ENCODE measurements around the gene EFTUD2. TPM values are rescaled to one million over a fixed set of nuclear protein-coding genes. Genes with fewer than 3 reads are reported as not detected.

Gene EFTUD2
- total RNA-seq, 2 donors from 2014 or later: 35.2 to 117 TPM

DNA sequence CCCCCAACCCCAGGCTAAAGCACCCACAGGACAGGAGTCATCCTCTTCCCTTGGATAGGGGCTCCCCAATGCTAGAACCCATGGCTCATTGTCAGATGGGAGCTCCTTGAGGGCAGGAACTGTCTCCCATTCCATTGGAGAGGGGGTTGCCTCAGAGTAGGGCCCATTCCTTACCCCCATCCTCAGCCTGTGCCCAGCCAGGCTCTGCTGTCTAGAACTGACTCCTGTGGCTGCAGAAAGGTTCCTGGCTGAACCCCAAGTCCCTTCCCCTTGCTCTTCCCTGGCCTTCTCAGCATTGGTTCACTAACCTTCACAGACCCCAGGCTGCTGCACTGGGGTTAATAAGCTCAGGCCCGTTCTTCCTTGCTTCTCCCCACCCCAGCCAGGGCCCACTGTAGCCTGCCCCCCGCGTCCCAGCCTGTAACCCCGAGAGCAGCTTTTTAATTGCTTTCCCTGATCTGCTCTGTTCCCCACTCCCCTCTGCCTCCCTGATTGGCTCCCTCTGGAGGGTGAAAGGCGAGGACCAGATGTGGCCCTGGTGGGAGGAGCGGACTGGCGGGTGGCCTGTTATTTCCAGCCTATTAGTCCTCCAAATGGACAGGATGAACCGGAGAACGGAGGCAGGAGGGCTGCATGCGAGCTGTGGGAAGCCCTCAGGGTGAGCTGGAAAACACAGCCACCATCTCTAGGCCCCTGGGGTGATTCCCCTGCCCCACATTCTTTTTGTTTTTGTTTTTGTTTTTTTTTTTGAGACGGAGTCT lies 22.1 kb upstream of the EFTUD2 start:
- Histone ChIP-seq H3K4me1 (ENCODE audit: control insufficient read depth in 1 of 2, low read depth in 2 of 2) (peaks cover 13 to 21% of the 10 kb centered on the region in 2 donors), H3K9me3 (no peaks in the 10 kb centered on the region), H3K36me3 (no peaks in the 10 kb centered on the region), H3K4me3 (no peak overlapping the region), H3K27me3 (replicated peaks; ENCODE audit: insufficient read depth) (no peaks in the 10 kb centered on the region), H3K27ac (no peak overlapping the region)
- no peak for DNase-seq (ENCODE audit: low spot score)
- no peak for ATAC-seq (ENCODE audit: insufficient number of reproducible peaks, low FRiP score, low read depth)
- TF ChIP-seq, protein P1, sequence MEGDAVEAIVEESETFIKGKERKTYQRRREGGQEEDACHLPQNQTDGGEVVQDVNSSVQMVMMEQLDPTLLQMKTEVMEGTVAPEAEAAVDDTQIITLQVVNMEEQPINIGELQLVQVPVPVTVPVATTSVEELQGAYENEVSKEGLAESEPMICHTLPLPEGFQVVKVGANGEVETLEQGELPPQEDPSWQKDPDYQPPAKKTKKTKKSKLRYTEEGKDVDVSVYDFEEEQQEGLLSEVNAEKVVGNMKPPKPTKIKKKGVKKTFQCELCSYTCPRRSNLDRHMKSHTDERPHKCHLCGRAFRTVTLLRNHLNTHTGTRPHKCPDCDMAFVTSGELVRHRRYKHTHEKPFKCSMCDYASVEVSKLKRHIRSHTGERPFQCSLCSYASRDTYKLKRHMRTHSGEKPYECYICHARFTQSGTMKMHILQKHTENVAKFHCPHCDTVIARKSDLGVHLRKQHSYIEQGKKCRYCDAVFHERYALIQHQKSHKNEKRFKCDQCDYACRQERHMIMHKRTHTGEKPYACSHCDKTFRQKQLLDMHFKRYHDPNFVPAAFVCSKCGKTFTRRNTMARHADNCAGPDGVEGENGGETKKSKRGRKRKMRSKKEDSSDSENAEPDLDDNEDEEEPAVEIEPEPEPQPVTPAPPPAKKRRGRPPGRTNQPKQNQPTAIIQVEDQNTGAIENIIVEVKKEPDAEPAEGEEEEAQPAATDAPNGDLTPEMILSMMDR (IDR thresholded peaks at IDR 0.05): no peak

DNA sequence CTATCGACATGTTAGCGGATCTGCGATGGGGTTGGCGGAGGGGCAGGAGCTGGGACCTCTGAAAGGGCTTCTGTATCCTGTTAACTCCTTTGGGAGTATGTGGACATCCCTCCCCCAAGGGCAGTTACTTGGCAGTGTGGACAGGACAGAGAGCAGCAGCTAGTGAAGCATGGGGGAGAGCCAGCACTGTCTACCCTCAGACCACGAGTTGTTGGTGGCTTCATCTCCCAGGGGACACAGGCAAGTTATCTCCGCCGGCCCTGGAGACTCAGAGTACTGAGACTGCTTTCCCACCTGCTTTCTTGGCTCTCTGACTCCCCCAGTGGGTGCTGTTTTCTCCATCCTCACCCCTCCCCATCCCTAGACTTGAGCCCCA lies 21.3 kb upstream of the EFTUD2 start:
- DNase-seq (ENCODE audit: low spot score): no peak
- peaks cover 13 to 28% of the 10 kb centered on the region in 2 donors for H3K4me1 ChIP-seq (ENCODE audit: control insufficient read depth in 1 of 2, low read depth in 2 of 2)
- no peak overlapping the region for H3K27ac ChIP-seq
- H3K27me3 ChIP-seq (replicated peaks; ENCODE audit: insufficient read depth): no peaks in the 10 kb centered on the region
- ATAC-seq (ENCODE audit: insufficient number of reproducible peaks, low FRiP score, low read depth): no peak
- no peak overlapping the region for H3K4me3 ChIP-seq
- TF ChIP-seq, protein P1 (IDR thresholded peaks at IDR 0.05): no peak
- no peaks in the 10 kb centered on the region for H3K9me3 ChIP-seq
- H3K36me3 ChIP-seq: no peaks in the 10 kb centered on the region

DNA sequence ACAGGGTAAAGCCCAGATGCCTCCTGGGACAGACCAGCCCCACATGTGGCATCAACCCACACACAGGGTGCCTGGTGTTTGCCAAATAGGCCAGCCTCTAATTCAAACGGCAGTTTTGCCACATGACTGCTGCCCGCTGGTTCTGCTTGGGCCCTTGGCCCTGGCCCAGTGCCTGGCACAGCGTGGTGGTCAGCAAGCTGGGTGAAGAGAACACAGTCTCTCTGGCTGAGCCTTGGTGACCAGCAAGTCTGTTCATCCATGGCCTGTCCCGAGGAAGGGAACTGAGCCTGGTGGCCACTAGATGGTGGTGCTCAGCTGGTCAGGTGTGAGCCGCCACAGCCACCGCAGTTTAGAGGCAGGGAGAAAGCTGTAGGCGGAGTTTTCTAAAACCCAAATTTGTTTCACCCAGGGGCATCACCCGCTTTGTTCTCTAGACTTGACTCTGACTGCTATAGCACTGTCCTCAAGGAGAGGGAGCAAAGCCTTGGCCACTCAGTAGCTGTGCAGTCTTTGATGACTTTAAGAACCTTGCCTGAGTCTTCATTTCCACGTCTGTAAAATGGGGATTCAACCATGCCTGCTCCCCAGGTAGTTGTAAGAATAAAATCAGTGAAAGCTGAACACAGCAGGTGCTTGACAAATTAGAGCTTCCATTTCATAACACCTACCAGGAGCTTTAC lies 20.8 kb upstream of the EFTUD2 start:
- H3K9me3 ChIP-seq: no peaks in the 10 kb centered on the region
- peaks cover 13 to 33% of the 10 kb centered on the region in 2 donors for H3K4me1 ChIP-seq (ENCODE audit: control insufficient read depth in 1 of 2, low read depth in 2 of 2)
- TF ChIP-seq, protein P1 (IDR thresholded peaks at IDR 0.05): peak; percentile 83
- ATAC-seq (ENCODE audit: insufficient number of reproducible peaks, low FRiP score, low read depth) (peak; percentile 66), DNase-seq (ENCODE audit: low spot score) (peak; percentile 45)
- no peaks in the 10 kb centered on the region for H3K36me3 ChIP-seq
- peak overlapping the region in 1 of 2 donors; percentile 30 for H3K27ac ChIP-seq
- no peak overlapping the region for H3K4me3 ChIP-seq
- no peaks in the 10 kb centered on the region for H3K27me3 ChIP-seq (replicated peaks; ENCODE audit: insufficient read depth)

DNA sequence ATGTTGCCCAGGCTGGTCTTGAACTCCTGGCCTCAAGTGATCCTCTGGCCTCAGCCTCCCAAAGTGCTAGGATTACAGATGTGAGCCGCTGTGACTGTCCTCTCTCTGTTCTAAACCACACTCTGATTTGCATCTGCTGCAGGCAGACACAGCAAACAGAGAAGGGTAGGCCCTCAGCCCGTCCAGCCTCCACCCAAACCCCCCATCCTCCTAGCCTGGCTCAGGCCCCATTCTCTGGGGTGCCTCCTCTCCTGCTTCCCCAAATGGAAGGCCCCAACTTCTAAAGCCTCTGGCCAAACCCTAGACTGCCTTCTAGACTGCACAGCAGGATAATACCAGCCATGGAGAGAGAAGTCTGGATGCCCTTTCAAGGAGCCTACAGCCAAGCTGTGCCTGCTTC lies 20.2 kb upstream of the EFTUD2 start:
- TF ChIP-seq, protein P1 (IDR thresholded peaks at IDR 0.05): no peak
- no peaks in the 10 kb centered on the region for H3K27me3 ChIP-seq (replicated peaks; ENCODE audit: insufficient read depth)
- no peaks in the 10 kb centered on the region for H3K9me3 ChIP-seq
- H3K4me3 ChIP-seq: no peak overlapping the region
- DNase-seq (ENCODE audit: low spot score) (no peak), ATAC-seq (ENCODE audit: insufficient number of reproducible peaks, low FRiP score, low read depth) (no peak)
- no peaks in the 10 kb centered on the region for H3K36me3 ChIP-seq
- H3K4me1 ChIP-seq (ENCODE audit: control insufficient read depth in 1 of 2, low read depth in 2 of 2): peaks cover 13 to 39% of the 10 kb centered on the region in 2 donors
- H3K27ac ChIP-seq: peak overlapping the region in 1 of 2 donors; percentile 30

DNA sequence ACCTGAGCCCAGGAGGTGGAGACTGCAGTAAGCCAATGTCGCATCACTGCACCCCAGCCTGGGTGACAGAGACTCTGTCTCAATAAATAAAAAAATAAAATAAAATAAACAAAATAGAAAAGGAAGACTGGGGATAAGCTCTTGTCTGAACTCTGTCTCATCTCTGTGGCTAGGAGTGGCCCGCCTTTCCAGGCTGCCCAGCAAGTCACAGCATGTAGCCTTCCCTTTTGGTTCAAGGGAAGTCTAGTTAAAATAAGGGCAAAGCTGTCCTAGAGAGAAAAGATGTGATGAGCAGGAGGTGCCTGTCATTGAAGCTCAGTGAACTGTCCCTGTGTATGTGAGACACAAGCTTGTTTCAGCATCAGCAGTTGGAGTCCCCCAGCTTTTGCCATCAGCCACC lies 18.8 kb upstream of the EFTUD2 start:
- ATAC-seq (ENCODE audit: insufficient number of reproducible peaks, low FRiP score, low read depth): no peak

More for the DNA sequence above, 18.8 kb upstream of the EFTUD2 start:
- no peak for DNase-seq (ENCODE audit: low spot score)
- Histone ChIP-seq H3K27ac (peak overlapping the region in 1 of 2 donors; percentile 67), H3K36me3 (no peaks in the 10 kb centered on the region), H3K27me3 (replicated peaks; ENCODE audit: insufficient read depth) (no peaks in the 10 kb centered on the region), H3K4me1 (ENCODE audit: control insufficient read depth in 1 of 2, low read depth in 2 of 2) (peaks cover 13 to 42% of the 10 kb centered on the region in 2 donors), H3K4me3 (no peak overlapping the region), H3K9me3 (no peaks in the 10 kb centered on the region)
- TF ChIP-seq, protein P1 (IDR thresholded peaks at IDR 0.05): no peak
